WI38 (cell line): ENCODE data around the gene EPB41L1.
A peak's percentile ranks its signal among the peaks of the same experiment; 100 is the strongest.

Experiments
- H3K4me3 ChIP-seq: 2 replicates; pipeline ENCODE4 v1.5.1; 2011; ENCODE audit warnings: low read depth, mild to moderate bottlenecking, control low read depth, low read length
- TF ChIP-seq, protein P1 (sequence below): IDR thresholded peaks from 2 replicates; pipeline ENCODE4 v1.5.1; 2012; ENCODE audit warnings: low read depth, mild to moderate bottlenecking, control low read depth, low read length

The EPB41L1 gene

DNA sequence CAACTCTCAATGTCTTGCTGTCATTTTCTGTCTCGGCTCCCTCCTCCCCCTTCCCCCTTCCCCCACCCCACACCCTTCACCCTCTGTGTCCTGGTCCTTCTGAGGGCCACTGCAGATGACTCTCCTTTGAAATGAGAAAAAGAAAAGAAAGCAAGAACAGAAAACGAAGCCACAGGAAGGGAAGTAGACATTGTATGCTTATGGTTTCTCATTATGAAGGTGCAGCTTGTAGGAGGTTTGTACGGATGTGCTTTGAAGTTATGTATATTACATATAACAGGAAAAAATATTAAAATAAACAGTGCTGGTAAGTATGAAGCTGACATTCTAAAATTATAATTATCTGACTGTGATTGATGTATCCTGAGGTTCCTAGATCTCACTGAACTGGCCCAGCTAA is 75.5 kb downstream of the EPB41L1 start:
- TF ChIP-seq, protein P1, sequence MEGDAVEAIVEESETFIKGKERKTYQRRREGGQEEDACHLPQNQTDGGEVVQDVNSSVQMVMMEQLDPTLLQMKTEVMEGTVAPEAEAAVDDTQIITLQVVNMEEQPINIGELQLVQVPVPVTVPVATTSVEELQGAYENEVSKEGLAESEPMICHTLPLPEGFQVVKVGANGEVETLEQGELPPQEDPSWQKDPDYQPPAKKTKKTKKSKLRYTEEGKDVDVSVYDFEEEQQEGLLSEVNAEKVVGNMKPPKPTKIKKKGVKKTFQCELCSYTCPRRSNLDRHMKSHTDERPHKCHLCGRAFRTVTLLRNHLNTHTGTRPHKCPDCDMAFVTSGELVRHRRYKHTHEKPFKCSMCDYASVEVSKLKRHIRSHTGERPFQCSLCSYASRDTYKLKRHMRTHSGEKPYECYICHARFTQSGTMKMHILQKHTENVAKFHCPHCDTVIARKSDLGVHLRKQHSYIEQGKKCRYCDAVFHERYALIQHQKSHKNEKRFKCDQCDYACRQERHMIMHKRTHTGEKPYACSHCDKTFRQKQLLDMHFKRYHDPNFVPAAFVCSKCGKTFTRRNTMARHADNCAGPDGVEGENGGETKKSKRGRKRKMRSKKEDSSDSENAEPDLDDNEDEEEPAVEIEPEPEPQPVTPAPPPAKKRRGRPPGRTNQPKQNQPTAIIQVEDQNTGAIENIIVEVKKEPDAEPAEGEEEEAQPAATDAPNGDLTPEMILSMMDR, result no peak

DNA sequence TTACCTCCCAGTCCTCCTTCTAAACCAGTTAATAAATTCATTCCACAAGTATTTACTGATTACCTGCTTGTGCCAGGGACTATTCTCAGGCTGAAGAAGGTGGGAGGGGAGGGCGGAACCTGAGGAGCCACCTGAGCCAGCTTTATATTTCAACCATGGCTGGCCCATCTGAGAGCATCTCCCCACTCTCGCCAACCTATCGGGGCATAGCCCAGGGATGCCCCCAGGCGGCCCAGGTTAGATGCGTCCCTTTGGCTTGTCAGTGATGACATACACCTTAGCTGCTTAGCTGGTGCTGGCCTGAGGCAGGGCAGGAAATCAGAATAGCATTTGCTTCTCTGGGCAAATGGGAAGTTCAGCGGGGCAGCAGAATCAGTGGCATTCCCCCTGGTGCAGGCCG is 76.8 kb downstream of the EPB41L1 start:
- no peak overlapping the region for H3K4me3 ChIP-seq
- TF ChIP-seq, protein P1, result no peak

More for the DNA sequence above, 75.5 kb downstream of the EPB41L1 start:
- no peak overlapping the region for H3K4me3 ChIP-seq

- TF ChIP-seq, protein P1, result no peak
- no peak overlapping the region for H3K4me3 ChIP-seq
Measured at GRCh38 chr20:36234771-36235320, 80.3 kb downstream of the EPB41L1 start.

DNA sequence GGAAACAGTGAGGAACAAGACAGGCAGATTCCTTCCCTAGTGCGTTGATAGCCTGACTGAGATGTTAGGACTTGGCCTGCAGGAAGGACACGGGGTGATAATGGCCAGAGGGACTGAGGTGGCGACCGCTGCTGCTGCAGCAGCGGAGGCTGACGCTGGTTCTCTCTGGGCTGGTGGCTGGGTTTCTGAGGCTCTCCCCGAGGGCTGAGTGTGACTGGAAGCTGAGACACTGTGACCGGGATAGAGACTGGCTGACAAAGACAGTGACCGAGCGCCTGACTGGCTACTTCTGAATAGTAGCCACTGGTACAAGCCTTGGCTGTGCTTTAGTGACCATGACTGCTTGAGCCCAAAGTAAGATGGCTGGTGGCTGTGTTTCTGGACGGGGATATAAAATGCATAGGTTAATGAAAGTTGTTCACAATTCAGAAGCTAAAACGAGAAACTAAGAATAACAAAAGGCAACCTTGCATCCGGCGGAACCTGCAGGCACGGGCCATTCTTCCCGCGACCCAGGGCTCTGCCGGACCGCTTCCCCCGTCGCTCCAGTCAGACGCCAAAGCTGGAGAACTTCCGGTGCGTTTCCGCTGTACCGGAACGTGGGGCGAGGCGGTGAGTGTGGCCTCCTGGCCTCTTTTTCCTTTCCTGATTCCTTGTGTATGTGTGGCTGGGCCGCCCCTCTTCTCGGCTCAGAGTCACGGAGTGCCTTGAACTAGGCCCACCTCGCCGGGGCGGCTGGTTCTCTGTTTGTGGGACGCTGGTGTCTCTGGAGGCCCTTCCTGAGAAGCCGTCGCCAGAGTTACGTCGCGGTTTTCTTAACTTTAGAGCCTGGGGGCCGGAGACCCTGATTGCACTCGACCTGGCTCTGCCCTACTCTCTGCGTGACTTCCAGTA is 81.6 kb downstream of the EPB41L1 start, which contains the start of gene AAR2:
Gene AAR2, plus strand, starts transcription at position 587 of the 894 bp plus-strand sequence. CDS start 3,391 bp downstream, outside the sequence.
- H3K4me3 ChIP-seq, result peak within 1 kb of the TSS; percentile 96
- TF ChIP-seq, protein P1, result no peak

DNA sequence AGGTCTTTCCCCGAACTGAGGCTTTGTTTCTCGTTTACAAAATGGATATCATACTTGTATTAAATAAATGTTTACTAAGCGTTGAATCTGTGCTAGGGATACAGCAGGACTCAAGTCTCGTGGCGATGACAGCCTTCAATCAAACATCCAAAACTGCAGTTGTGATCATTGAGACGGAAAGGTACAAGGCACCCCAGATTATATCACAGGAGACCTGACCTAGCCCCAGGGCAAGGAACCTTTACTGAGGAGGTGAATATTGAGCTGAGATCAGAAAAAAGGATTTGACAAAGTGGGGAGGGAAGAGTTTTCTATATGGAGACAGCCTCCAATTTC is 82.2 kb downstream of the EPB41L1 start:
- TF ChIP-seq, protein P1, result no peak
- peak overlapping the region; percentile 96 for H3K4me3 ChIP-seq

DNA sequence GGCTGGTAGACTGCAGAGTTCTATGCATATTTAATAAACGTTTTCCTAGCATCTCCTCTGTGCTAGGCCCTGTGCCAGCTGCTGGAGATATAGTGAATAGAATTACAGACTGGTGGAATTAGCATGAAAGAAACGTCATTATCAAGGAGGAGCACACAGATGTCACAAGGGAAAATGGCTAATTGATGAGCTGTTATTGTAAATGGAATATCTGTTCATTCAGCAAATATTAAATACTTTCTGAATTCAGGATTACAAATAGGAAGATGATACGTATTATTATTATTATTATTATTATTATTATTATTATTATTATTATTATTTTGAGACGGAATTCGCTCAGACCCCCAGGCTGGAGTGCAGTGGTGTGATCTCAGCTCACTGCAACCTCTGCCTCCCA is 82.9 kb downstream of the EPB41L1 start:
- H3K4me3 ChIP-seq, result peak overlapping the region; percentile 96
- TF ChIP-seq, protein P1, result no peak

- TF ChIP-seq, protein P1, result no peak
- H3K4me3 ChIP-seq, result no peak overlapping the region
Measured at GRCh38 chr20:36238153-36238552, 83.6 kb downstream of the EPB41L1 start.
